ENCODE results near the gene GNB5.
"Not testable (repeated sequence)": the region's sequence is repeated elsewhere in the genome, so short reads cannot be mapped to it uniquely, and the experiment has no call there.

- not testable (repeated sequence) for TF ChIP-seq EZH2phosphoT487 (IDR thresholded peaks at IDR 0.05; ENCODE audit: low read depth, severe bottlenecking, unreplicated experiment); CTCF (IDR thresholded peaks at IDR 0.05; ENCODE audit: poor library complexity); EZH2 (IDR thresholded peaks at IDR 0.05; ENCODE audit: borderline replicate concordance)
Observed at GRCh38 chr15:52170199-52170598, 21.0 kb downstream of the GNB5 start.

Measured in hepatocyte (in vitro differentiated cells).